Caco-2 (cell line): ENCODE measurements around the gene PLCH1. TPM values are rescaled to one million over a fixed set of nuclear protein-coding genes. Genes with fewer than 3 reads are reported as not detected.

Source experiments
- BruUV-seq: library from RNA; stranded (reverse); fragments of 400-500 nt; replicated peaks from 2 replicates; lab custom pipeline; 2021; lab: Mats Ljungman, UMichigan
- CTCF ChIA-PET: fragments of 300-600 bp; sonication (Branson Sonifier 250); formaldehyde crosslinking; loops from one replicate; lab custom pipeline; 2022; ENCODE audit warnings: antibody characterized with exemption; lab: Charles Lee
- POLR2A ChIA-PET: fragments of 300-600 bp; sonication (Branson Sonifier 250); formaldehyde crosslinking; loops from one replicate; lab custom pipeline; 2022; ENCODE audit warnings: antibody characterized with exemption; lab: Charles Lee
- DNase-seq, 2 experiments: peaks; one replicate each; pipeline versions ENCODE4 v3.0.0 to v3.0.0-alpha.2; 2020 to 2022
- H3K27me3 ChIP-seq: replicated peaks from 2 replicates; pipeline ENCODE4 v1.6.0; 2011; ENCODE audit warnings: low read length; ENCODE audit not compliant: control insufficient read depth, insufficient read depth
- H3K36me3 ChIP-seq: 2 replicates; pipeline ENCODE4 v1.5.1; 2011; ENCODE audit warnings: low read length; ENCODE audit not compliant: control insufficient read depth, insufficient read depth
- H3K4me1 ChIP-seq: fragments of 250-450 bp; sonication (Bioruptor Pico); 2 replicates; pipeline ENCODE4 v1.5.1; 2020; ENCODE audit warnings: mild to moderate bottlenecking
- H3K4me3 ChIP-seq: 2 replicates; pipeline ENCODE4 v1.5.1; 2011; ENCODE audit warnings: low read depth, mild to moderate bottlenecking, control low read depth, low read length
- H3K9me3 ChIP-seq: fragments of 250-450 bp; sonication (Bioruptor Pico); 2 replicates; pipeline ENCODE4 v1.5.1; 2020; ENCODE audit warnings: mild to moderate bottlenecking, moderate library complexity
- H3K27ac Mint-ChIP-seq: one replicate; pipeline ENCODE4 v1.8.0; 2022; ENCODE audit warnings: mixed read lengths; ENCODE audit not compliant: unreplicated experiment
- H3K27me3 Mint-ChIP-seq: one replicate; pipeline ENCODE4 v1.8.0; 2022; ENCODE audit warnings: mixed read lengths; ENCODE audit not compliant: insufficient read depth, unreplicated experiment
- H3K36me3 Mint-ChIP-seq: one replicate; pipeline ENCODE4 v1.8.0; 2022; ENCODE audit warnings: mild to moderate bottlenecking, mixed read lengths; ENCODE audit not compliant: insufficient read depth, unreplicated experiment
- H3K4me1 Mint-ChIP-seq: one replicate; pipeline ENCODE4 v1.8.0; 2022; ENCODE audit warnings: low read depth, mixed read lengths; ENCODE audit not compliant: unreplicated experiment
- H3K4me3 Mint-ChIP-seq: one replicate; pipeline ENCODE4 v1.8.0; 2022; ENCODE audit warnings: mild to moderate bottlenecking, moderate library complexity, mixed read lengths; ENCODE audit not compliant: unreplicated experiment
- H3K9me3 Mint-ChIP-seq: one replicate; pipeline ENCODE4 v1.8.0; 2022; ENCODE audit warnings: mixed read lengths; ENCODE audit not compliant: unreplicated experiment
- intact Hi-C: fragments of 100-400 bp; cut with micrococcal nuclease; formaldehyde crosslinking; loops from one replicate; pipeline ENCODE4 v1.10.0; 2022; ENCODE audit not compliant: unreplicated experiment
- total RNA-seq: library from RNA; stranded (reverse); gene quantifications from 2 replicates; pipeline ENCODE4 v1.2.3, GENCODE V29; 2022
- TF ChIP-seq, protein P1 (sequence below), 2 experiments: fragments of 200-600 bp in 1 of 2; IDR thresholded peaks; 1 replicate in 1 of 2; 2 replicates in 1 of 2; pipeline versions ENCODE4 v1.5.1 to v1.8.0; 2011 to 2022; ENCODE audit warnings: antibody characterized with exemption in 1 of 2, control low read depth in 1 of 2, inconsistent platforms in 1 of 2, low read depth in 1 of 2, low read length in 1 of 2, mild to moderate bottlenecking in 1 of 2, moderate library complexity in 1 of 2; ENCODE audit not compliant: insufficient read depth in 1 of 2, severe bottlenecking in 1 of 2, unreplicated experiment in 1 of 2

The PLCH1 gene
- total RNA-seq, 1 experiment from 2014 or later, result 3.1 TPM

DNA sequence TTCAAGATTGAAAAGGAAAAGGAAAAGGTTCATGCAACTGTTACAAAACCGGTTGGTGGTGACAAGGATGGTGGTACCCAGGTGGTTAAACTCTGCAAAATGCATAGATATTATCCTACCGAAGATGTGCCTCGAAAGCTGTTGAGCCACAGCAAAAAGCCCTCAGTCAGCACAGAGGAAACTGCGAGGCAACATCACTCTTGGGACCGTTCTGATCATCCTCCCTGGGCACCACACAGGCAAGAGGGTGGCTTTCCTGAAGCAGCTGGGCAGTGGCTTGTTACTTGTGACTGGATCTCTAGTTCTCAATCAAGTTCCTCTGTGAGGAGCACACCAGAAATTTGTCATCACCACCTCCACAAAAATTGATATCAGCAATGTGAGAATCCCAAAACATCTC is 86.9 kb downstream of the PLCH1 start:
- Mint-ChIP-seq H3K27ac (no peak overlapping the region), H3K36me3 (no peaks in the 10 kb centered on the region), H3K4me1 (peaks cover 11% of the 10 kb centered on the region), H3K27me3 (no peaks in the 10 kb centered on the region), H3K9me3 (no peaks in the 10 kb centered on the region), H3K4me3 (no peak overlapping the region)
- Histone ChIP-seq H3K9me3 (no peaks in the 10 kb centered on the region), H3K36me3 (no peaks in the 10 kb centered on the region), H3K4me3 (no peak overlapping the region), H3K27me3 (no peaks in the 10 kb centered on the region), H3K4me1 (0 out of 2 replicates have a peak, but pooled peaks cover 5% of the 10 kb centered on the region)
- TF ChIP-seq, protein P1, sequence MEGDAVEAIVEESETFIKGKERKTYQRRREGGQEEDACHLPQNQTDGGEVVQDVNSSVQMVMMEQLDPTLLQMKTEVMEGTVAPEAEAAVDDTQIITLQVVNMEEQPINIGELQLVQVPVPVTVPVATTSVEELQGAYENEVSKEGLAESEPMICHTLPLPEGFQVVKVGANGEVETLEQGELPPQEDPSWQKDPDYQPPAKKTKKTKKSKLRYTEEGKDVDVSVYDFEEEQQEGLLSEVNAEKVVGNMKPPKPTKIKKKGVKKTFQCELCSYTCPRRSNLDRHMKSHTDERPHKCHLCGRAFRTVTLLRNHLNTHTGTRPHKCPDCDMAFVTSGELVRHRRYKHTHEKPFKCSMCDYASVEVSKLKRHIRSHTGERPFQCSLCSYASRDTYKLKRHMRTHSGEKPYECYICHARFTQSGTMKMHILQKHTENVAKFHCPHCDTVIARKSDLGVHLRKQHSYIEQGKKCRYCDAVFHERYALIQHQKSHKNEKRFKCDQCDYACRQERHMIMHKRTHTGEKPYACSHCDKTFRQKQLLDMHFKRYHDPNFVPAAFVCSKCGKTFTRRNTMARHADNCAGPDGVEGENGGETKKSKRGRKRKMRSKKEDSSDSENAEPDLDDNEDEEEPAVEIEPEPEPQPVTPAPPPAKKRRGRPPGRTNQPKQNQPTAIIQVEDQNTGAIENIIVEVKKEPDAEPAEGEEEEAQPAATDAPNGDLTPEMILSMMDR (IDR thresholded peaks at IDR 0.05; ENCODE audit: insufficient read depth in 1 of 2, low read depth in 1 of 2, low read length in 1 of 2, severe bottlenecking in 1 of 2, unreplicated experiment in 1 of 2), result no peak
- CTCF ChIA-PET, result no interaction called here
- no peak for DNase-seq
- no TSS peak for BruUV-seq
- intact Hi-C loops, result no loop called here
- POLR2A ChIA-PET, result no interaction called here

DNA sequence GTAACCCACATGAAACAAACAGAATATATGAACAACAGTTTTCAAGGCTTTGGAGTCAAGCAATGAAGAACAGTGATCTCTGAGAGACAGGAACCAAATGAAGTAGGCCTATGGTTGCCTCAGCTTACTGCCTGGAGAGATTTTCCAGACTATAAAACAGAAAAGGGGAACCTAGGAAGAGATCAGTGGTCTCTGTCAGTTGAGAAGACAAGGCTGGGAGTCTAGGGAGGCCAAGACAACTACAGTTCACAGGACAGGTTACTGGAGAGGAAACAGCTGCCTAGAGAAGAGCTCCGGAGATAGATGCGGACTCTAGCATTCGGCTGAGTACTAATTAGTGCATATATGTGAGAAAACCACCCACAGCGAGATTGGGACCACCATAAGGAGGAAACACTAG is 87.7 kb downstream of the PLCH1 start:
- Mint-ChIP-seq H3K4me3 (no peak overlapping the region), H3K27ac (no peak overlapping the region), H3K9me3 (no peaks in the 10 kb centered on the region), H3K27me3 (no peaks in the 10 kb centered on the region), H3K36me3 (no peaks in the 10 kb centered on the region), H3K4me1 (peaks cover 11% of the 10 kb centered on the region)
- Histone ChIP-seq H3K4me3 (no peak overlapping the region), H3K9me3 (no peaks in the 10 kb centered on the region), H3K4me1 (0 out of 2 replicates have a peak, but pooled peaks cover 5% of the 10 kb centered on the region), H3K36me3 (no peaks in the 10 kb centered on the region), H3K27me3 (no peaks in the 10 kb centered on the region)
- ChIA-PET CTCF (no interaction called here), POLR2A (no interaction called here)
- no TSS peak for BruUV-seq
- no peak for DNase-seq
- intact Hi-C loops, result no loop called here
- TF ChIP-seq, protein P1 (IDR thresholded peaks at IDR 0.05; ENCODE audit: insufficient read depth in 1 of 2, low read depth in 1 of 2, low read length in 1 of 2, severe bottlenecking in 1 of 2, unreplicated experiment in 1 of 2), result no peak

DNA sequence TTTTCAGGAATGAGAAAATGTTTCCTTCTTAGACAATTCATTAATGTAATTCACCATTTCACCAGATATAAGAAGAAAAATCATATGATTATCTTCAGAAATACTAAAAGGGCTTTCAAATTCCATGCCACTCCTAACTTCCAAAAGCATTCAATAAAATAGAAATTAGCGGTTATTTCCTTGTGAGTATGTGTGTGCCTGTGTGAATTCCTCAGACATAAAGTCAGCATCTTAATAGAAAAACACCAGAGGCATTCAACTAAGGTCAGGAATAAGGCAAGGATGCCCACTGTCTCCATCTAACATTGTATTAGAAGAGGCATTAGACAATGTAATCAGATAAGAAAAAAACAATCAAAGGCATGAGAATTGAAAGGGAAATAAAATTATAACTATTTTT is 88.4 kb downstream of the PLCH1 start:
- ChIA-PET CTCF (no interaction called here), POLR2A (no interaction called here)
- intact Hi-C loops, result no loop called here
- Histone ChIP-seq H3K4me3 (no peak overlapping the region), H3K4me1 (no peaks in the 10 kb centered on the region), H3K36me3 (no peaks in the 10 kb centered on the region), H3K9me3 (no peaks in the 10 kb centered on the region), H3K27me3 (no peaks in the 10 kb centered on the region)
- no peak overlapping the region for H3K27ac Mint-ChIP-seq
- BruUV-seq, result no TSS peak
- peaks cover 8% of the 10 kb centered on the region for H3K4me1 Mint-ChIP-seq
- no peaks in the 10 kb centered on the region for H3K27me3 Mint-ChIP-seq
- H3K4me3 Mint-ChIP-seq, result no peak overlapping the region
- DNase-seq, result no peak
- no peaks in the 10 kb centered on the region for H3K9me3 Mint-ChIP-seq
- TF ChIP-seq, protein P1 (IDR thresholded peaks at IDR 0.05; ENCODE audit: insufficient read depth in 1 of 2, low read depth in 1 of 2, low read length in 1 of 2, severe bottlenecking in 1 of 2, unreplicated experiment in 1 of 2), result no peak
- no peaks in the 10 kb centered on the region for H3K36me3 Mint-ChIP-seq
